Stimulated activated CD4-positive, alpha-beta T cell treated with anti-CD3 and anti-CD28 coated beads, Interleukin-2, amount 100 ng/mL, for 4 hours (primary cell): ENCODE data around the gene CLTCL1.

ENCODE experiments used
- DNase-seq: peaks from one replicate; pipeline ENCODE4 v3.0.0-alpha.2; 2020; ENCODE audit warnings: low read depth

Gene CLTCL1

DNA sequence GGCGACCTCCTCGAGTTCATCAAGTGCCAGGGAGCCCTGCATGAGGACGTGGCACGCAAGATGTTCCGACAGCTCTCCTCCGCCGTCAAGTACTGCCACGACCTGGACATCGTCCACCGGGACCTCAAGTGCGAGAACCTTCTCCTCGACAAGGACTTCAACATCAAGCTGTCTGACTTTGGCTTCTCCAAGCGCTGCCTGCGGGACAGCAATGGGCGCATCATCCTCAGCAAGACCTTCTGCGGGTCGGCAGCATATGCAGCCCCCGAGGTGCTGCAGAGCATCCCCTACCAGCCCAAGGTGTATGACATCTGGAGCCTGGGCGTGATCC, 159.9 kb downstream of the CLTCL1 start:
- no peak for DNase-seq

GRCh38 chr22:19130959-19131684, 160.4 kb downstream of the CLTCL1 start, which contains the start of gene TSSK2:
Gene TSSK2 (plus strand): TSS chr22:19131308. CDS start chr22:19131400, 92 bp downstream.
- no peak for DNase-seq

GRCh38 chr22:19129871-19130270, 161.6 kb downstream of the CLTCL1 start:
- no peak for DNase-seq
